ENCODE measurements around the gene CRYM. TPM values are rescaled to one million over a fixed set of nuclear protein-coding genes. Genes with fewer than 3 reads are reported as not detected.

The CRYM gene
- total RNA-seq, 1 experiment from 2014 or later: 12.9 TPM

DNA sequence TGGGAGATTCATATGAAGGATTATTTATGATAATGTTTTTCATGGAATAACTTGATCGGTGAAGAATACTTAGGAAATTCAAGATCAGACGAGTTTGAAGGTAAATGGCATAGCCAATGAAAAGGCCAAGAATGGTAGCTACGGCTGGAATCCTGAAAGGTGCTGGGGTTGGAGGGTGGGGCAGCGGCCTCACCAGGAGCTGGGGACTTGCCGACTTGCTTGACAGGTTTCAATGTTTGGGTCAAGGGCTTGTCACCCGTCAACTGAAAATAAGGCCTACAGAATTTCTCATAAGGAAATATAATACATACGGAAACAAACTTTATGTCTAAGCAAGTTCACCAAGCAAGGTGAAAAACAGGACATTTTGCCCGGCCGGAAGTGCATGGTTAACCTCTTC lies 9.9 kb downstream of the CRYM start:
- Mint-ChIP-seq H3K9me3 (no peaks in the 10 kb centered on the region), H3K27me3 (ENCODE audit: low read depth) (no peaks in the 10 kb centered on the region), H3K36me3 (no peaks in the 10 kb centered on the region), H3K27ac (no peak overlapping the region), H3K4me3 (no peak overlapping the region), H3K4me1 (peaks cover 3% of the 10 kb centered on the region; the same call in 1 of the 2 replicates)
- ATAC-seq (no peak), DNase-seq (ENCODE audit: low spot score) (no peak)
- CTCF ChIA-PET: interaction anchor here (1.0 kb wide), 1 partner anchor 80 kb away, joined by 3 read pairs; no protein-coding TSS in a partner anchor
- TF ChIP-seq, protein P1, sequence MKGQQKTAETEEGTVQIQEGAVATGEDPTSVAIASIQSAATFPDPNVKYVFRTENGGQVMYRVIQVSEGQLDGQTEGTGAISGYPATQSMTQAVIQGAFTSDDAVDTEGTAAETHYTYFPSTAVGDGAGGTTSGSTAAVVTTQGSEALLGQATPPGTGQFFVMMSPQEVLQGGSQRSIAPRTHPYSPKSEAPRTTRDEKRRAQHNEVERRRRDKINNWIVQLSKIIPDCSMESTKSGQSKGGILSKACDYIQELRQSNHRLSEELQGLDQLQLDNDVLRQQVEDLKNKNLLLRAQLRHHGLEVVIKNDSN (CRISPR knock-in tag; IDR thresholded peaks at IDR 0.05): no peak
- TF ChIP-seq, protein P2, sequence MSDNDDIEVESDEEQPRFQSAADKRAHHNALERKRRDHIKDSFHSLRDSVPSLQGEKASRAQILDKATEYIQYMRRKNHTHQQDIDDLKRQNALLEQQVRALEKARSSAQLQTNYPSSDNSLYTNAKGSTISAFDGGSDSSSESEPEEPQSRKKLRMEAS (CRISPR knock-in tag; IDR thresholded peaks at IDR 0.05): no peak
- TF ChIP-seq ATF3 (CRISPR knock-in tag; conservative IDR thresholded peaks at IDR 0.05): no peak
- TF ChIP-seq CREB1 (CRISPR knock-in tag; IDR thresholded peaks at IDR 0.05): no peak
- TF ChIP-seq ZNF138 (CRISPR knock-in tag; conservative IDR thresholded peaks at IDR 0.05): no peak
- TF ChIP-seq, protein P3, sequence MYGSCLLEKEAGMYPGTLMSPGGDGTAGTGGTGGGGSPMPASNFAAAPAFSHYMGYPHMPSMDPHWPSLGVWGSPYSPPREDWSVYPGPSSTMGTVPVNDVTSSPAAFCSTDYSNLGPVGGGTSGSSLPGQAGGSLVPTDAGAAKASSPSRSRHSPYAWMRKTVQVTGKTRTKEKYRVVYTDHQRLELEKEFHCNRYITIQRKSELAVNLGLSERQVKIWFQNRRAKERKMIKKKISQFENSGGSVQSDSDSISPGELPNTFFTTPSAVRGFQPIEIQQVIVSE (CRISPR knock-in tag; IDR thresholded peaks at IDR 0.05; ENCODE audit: borderline replicate concordance): no peak
- TF ChIP-seq SMAD4 (CRISPR knock-in tag; IDR thresholded peaks at IDR 0.05): no peak
- TF ChIP-seq CBFB (CRISPR knock-in tag; IDR thresholded peaks at IDR 0.05; ENCODE audit: low read depth): no peak
- no peak for TF ChIP-seq TCF7 (CRISPR knock-in tag; IDR thresholded peaks at IDR 0.05; ENCODE audit: low read depth)
- TF ChIP-seq SP1 (CRISPR knock-in tag; conservative IDR thresholded peaks at IDR 0.05): no peak
- TF ChIP-seq, protein P4, sequence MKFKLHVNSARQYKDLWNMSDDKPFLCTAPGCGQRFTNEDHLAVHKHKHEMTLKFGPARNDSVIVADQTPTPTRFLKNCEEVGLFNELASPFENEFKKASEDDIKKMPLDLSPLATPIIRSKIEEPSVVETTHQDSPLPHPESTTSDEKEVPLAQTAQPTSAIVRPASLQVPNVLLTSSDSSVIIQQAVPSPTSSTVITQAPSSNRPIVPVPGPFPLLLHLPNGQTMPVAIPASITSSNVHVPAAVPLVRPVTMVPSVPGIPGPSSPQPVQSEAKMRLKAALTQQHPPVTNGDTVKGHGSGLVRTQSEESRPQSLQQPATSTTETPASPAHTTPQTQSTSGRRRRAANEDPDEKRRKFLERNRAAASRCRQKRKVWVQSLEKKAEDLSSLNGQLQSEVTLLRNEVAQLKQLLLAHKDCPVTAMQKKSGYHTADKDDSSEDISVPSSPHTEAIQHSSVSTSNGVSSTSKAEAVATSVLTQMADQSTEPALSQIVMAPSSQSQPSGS (CRISPR knock-in tag; IDR thresholded peaks at IDR 0.05; ENCODE audit: borderline replicate concordance, low read depth): no peak
- TF ChIP-seq ZNF671 (CRISPR knock-in tag; IDR thresholded peaks at IDR 0.05): no peak
- TF ChIP-seq ZNF425 (CRISPR knock-in tag; conservative IDR thresholded peaks at IDR 0.05): no peak
- TF ChIP-seq, protein P5, sequence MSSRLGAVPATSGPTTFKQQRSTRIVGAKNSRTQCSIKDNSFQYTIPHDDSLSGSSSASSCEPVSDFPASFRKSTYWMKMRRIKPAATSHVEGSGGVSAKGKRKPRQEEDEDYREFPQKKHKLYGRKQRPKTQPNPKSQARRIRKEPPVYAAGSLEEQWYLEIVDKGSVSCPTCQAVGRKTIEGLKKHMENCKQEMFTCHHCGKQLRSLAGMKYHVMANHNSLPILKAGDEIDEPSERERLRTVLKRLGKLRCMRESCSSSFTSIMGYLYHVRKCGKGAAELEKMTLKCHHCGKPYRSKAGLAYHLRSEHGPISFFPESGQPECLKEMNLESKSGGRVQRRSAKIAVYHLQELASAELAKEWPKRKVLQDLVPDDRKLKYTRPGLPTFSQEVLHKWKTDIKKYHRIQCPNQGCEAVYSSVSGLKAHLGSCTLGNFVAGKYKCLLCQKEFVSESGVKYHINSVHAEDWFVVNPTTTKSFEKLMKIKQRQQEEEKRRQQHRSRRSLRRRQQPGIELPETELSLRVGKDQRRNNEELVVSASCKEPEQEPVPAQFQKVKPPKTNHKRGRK (CRISPR knock-in tag; IDR thresholded peaks at IDR 0.05; ENCODE audit: borderline replicate concordance): no peak
- TF ChIP-seq, protein P6, sequence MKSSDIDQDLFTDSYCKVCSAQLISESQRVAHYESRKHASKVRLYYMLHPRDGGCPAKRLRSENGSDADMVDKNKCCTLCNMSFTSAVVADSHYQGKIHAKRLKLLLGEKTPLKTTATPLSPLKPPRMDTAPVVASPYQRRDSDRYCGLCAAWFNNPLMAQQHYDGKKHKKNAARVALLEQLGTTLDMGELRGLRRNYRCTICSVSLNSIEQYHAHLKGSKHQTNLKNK (CRISPR knock-in tag; IDR thresholded peaks at IDR 0.05): no peak
- POLR2A ChIA-PET: no interaction called here

DNA sequence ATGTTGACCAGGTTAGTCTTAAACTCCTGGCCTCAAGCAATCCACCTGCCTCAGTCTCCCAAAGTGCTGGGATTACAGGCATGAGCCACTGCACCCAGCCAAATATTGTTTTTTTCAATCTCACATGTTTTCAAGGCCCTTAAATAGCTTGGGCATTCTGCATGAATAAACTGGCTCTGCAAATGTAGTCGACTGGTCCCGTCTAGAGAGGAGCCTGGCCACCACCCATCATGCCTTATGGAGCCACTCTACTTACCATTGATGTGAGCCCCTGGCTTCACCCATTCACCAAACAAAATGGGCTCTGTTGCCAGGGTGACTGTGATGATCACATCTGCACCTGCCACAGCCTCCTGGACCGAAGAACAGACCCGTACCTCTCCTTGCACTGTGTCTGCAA lies 10.8 kb downstream of the CRYM start:
- ChIA-PET CTCF (no interaction called here), POLR2A (no interaction called here)
- Mint-ChIP-seq H3K9me3 (no peaks in the 10 kb centered on the region), H3K27me3 (ENCODE audit: low read depth) (no peaks in the 10 kb centered on the region), H3K27ac (no peak overlapping the region), H3K4me1 (peaks cover 3% of the 10 kb centered on the region; the same call in 1 of the 2 replicates), H3K4me3 (no peak overlapping the region), H3K36me3 (no peaks in the 10 kb centered on the region)
- DNase-seq (ENCODE audit: low spot score) (no peak), ATAC-seq (no peak)
- TF ChIP-seq HMGXB4 (CRISPR knock-in tag; IDR thresholded peaks at IDR 0.05) (no peak), OVOL2 (CRISPR knock-in tag; IDR thresholded peaks at IDR 0.05; ENCODE audit: borderline replicate concordance) (no peak), CBFB (CRISPR knock-in tag; IDR thresholded peaks at IDR 0.05; ENCODE audit: low read depth) (no peak), ZNF671 (CRISPR knock-in tag; IDR thresholded peaks at IDR 0.05) (no peak), ZNF396 (CRISPR knock-in tag; IDR thresholded peaks at IDR 0.05; ENCODE audit: borderline replicate concordance) (no peak)
- TF ChIP-seq, protein P7, sequence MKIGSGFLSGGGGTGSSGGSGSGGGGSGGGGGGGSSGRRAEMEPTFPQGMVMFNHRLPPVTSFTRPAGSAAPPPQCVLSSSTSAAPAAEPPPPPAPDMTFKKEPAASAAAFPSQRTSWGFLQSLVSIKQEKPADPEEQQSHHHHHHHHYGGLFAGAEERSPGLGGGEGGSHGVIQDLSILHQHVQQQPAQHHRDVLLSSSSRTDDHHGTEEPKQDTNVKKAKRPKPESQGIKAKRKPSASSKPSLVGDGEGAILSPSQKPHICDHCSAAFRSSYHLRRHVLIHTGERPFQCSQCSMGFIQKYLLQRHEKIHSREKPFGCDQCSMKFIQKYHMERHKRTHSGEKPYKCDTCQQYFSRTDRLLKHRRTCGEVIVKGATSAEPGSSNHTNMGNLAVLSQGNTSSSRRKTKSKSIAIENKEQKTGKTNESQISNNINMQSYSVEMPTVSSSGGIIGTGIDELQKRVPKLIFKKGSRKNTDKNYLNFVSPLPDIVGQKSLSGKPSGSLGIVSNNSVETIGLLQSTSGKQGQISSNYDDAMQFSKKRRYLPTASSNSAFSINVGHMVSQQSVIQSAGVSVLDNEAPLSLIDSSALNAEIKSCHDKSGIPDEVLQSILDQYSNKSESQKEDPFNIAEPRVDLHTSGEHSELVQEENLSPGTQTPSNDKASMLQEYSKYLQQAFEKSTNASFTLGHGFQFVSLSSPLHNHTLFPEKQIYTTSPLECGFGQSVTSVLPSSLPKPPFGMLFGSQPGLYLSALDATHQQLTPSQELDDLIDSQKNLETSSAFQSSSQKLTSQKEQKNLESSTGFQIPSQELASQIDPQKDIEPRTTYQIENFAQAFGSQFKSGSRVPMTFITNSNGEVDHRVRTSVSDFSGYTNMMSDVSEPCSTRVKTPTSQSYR (CRISPR knock-in tag; IDR thresholded peaks at IDR 0.05): no peak
- TF ChIP-seq, protein P8, sequence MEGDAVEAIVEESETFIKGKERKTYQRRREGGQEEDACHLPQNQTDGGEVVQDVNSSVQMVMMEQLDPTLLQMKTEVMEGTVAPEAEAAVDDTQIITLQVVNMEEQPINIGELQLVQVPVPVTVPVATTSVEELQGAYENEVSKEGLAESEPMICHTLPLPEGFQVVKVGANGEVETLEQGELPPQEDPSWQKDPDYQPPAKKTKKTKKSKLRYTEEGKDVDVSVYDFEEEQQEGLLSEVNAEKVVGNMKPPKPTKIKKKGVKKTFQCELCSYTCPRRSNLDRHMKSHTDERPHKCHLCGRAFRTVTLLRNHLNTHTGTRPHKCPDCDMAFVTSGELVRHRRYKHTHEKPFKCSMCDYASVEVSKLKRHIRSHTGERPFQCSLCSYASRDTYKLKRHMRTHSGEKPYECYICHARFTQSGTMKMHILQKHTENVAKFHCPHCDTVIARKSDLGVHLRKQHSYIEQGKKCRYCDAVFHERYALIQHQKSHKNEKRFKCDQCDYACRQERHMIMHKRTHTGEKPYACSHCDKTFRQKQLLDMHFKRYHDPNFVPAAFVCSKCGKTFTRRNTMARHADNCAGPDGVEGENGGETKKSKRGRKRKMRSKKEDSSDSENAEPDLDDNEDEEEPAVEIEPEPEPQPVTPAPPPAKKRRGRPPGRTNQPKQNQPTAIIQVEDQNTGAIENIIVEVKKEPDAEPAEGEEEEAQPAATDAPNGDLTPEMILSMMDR (IDR thresholded peaks at IDR 0.05): no peak

Measured in WTC11 (cell line).